Neural cell (in vitro differentiated cells): ENCODE measurements around the gene TSPAN1. TPM values are rescaled to one million over a fixed set of nuclear protein-coding genes. Genes with fewer than 3 reads are reported as not detected.

Experiments used
- H2AFZ ChIP-seq: fragments of 200-600, 300-800 bp; sonication (generic), shearing (Covaris generic); 2 replicates; pipeline ENCODE4 v1.6.0; 2014; ENCODE audit warnings: low read depth, mild to moderate bottlenecking, antibody characterized with exemption, low read length, moderate library complexity
- H3F3A ChIP-seq: fragments of 200-600 bp; shearing (Covaris generic); 2 replicates; pipeline ENCODE4 v1.6.1; 2016; ENCODE audit warnings: mild to moderate bottlenecking, moderate library complexity, mixed read lengths, antibody characterized with exemption, low read length; ENCODE audit not compliant: insufficient read depth, poor library complexity, severe bottlenecking
- H3K27ac ChIP-seq: fragments of 200-600, 300-800 bp; sonication (generic), shearing (Covaris generic); 2 replicates; pipeline ENCODE4 v1.5.1; 2014; ENCODE audit warnings: mild to moderate bottlenecking, low read length, moderate library complexity
- H3K27me3 ChIP-seq: fragments of 300-800, 200-600 bp; sonication (generic), shearing (Covaris generic); 2 replicates; pipeline ENCODE4 v1.6.0; 2014; ENCODE audit warnings: mild to moderate bottlenecking, low read depth, low read length, moderate library complexity; ENCODE audit not compliant: insufficient read depth
- H3K36me3 ChIP-seq: fragments of 300-800, 200-600 bp; sonication (generic), shearing (Covaris generic); 2 replicates; pipeline ENCODE4 v1.5.1; 2014; ENCODE audit warnings: mild to moderate bottlenecking, antibody characterized with exemption, low read length, moderate library complexity; ENCODE audit not compliant: insufficient read depth
- H3K4me2 ChIP-seq: fragments of 300-800, 200-600 bp; sonication (generic), shearing (Covaris generic); 2 replicates; pipeline ENCODE4 v1.6.0; 2014; ENCODE audit warnings: mild to moderate bottlenecking, low read length
- H3K4me3 ChIP-seq: fragments of 300-800, 200-600 bp; sonication (generic), shearing (Covaris generic); 2 replicates; pipeline ENCODE4 v1.5.1; 2014; ENCODE audit warnings: mild to moderate bottlenecking, low read length, moderate library complexity
- H3K79me2 ChIP-seq: fragments of 200-600 bp; shearing (Covaris generic); replicated peaks from 2 replicates; pipeline ENCODE4 v1.6.0; 2014; ENCODE audit warnings: mild to moderate bottlenecking, low read length, moderate library complexity; ENCODE audit not compliant: insufficient read depth
- H3K9ac ChIP-seq: fragments of 300-800, 200-600 bp; sonication (generic), shearing (Covaris generic); 2 replicates; pipeline ENCODE4 v1.6.1; 2016; ENCODE audit warnings: mild to moderate bottlenecking, low read length, mixed read lengths
- H3K9me2 ChIP-seq: fragments of 200-600 bp; shearing (Covaris generic); 2 replicates; pipeline ENCODE4 v1.6.1; 2016; ENCODE audit warnings: mild to moderate bottlenecking, low read length, mixed read lengths; ENCODE audit not compliant: insufficient read depth
- H3K9me3 ChIP-seq: fragments of 200-600, 300-800 bp; sonication (generic), shearing (Covaris generic); 2 replicates; pipeline ENCODE4 v1.6.1; 2016; ENCODE audit warnings: mild to moderate bottlenecking, mixed run types, low read length, moderate library complexity, mixed read lengths
- H4K20me1 ChIP-seq: fragments of 200-600 bp; shearing (Covaris generic); 2 replicates; pipeline ENCODE4 v1.6.1; 2016; ENCODE audit warnings: mild to moderate bottlenecking, mixed run types; ENCODE audit not compliant: insufficient read depth
- CTCF ChIP-seq: fragments of 450-650 bp; IDR thresholded peaks from 2 replicates; pipeline ENCODE4 v1.5.1; 2014; ENCODE audit warnings: antibody characterized with exemption, mild to moderate bottlenecking, moderate library complexity; ENCODE audit not compliant: poor library complexity, severe bottlenecking
- EP300 ChIP-seq: fragments of 450-650 bp; conservative IDR thresholded peaks from 2 replicates; pipeline ENCODE4 v1.6.1; 2014; ENCODE audit warnings: antibody characterized with exemption, mild to moderate bottlenecking, moderate library complexity; ENCODE audit not compliant: poor library complexity, severe bottlenecking
- EZH2 ChIP-seq: fragments of 200-600, 300-800 bp; shearing (Covaris generic), sonication (generic); IDR thresholded peaks from 2 replicates; pipeline ENCODE4 v1.6.1; 2014; ENCODE audit warnings: antibody characterized with exemption, low read length, borderline replicate concordance, mild to moderate bottlenecking; ENCODE audit not compliant: insufficient read depth, poor library complexity, severe bottlenecking
- MXI1 ChIP-seq: fragments of 450-650 bp; conservative IDR thresholded peaks from 2 replicates; pipeline ENCODE4 v1.6.1; 2014; ENCODE audit warnings: antibody characterized with exemption, mild to moderate bottlenecking; ENCODE audit not compliant: poor library complexity, severe bottlenecking
- POLR2AphosphoS5 ChIP-seq: IDR thresholded peaks from 2 replicates; pipeline ENCODE4 v1.6.1; 2012
- RAD21 ChIP-seq: fragments of 450-650 bp; conservative IDR thresholded peaks from 2 replicates; pipeline ENCODE4 v1.6.1; 2014; ENCODE audit warnings: antibody characterized with exemption, mild to moderate bottlenecking, moderate library complexity
- SMC3 ChIP-seq: fragments of 450-650 bp; conservative IDR thresholded peaks from 2 replicates; pipeline ENCODE4 v1.6.1; 2014; ENCODE audit warnings: antibody characterized with exemption, mild to moderate bottlenecking, moderate library complexity; ENCODE audit not compliant: poor library complexity
- TAF1 ChIP-seq: IDR thresholded peaks from 2 replicates; pipeline ENCODE4 v1.6.1; 2012; ENCODE audit warnings: low read depth
- polyA plus RNA-seq: library from polyadenylated mRNA; depleted of rRNA; stranded (reverse); fragments of >200 nt; gene quantifications from 2 replicates; pipeline ENCODE4 v1.2.3, GENCODE V29; 2014
- TF ChIP-seq, protein P1 (sequence below): IDR thresholded peaks from 2 replicates; pipeline ENCODE4 v1.6.1; 2012; ENCODE audit warnings: borderline replicate concordance

Gene TSPAN1
- polyA plus RNA-seq, 1 donor from 2014 or later = 0.62 TPM

- H3K9ac ChIP-seq = no peak overlapping the region
- no peak overlapping the region for H3K4me2 ChIP-seq
- no peaks in the 10 kb centered on the region for H3K79me2 ChIP-seq
- TF ChIP-seq SMC3 = no peak
- TF ChIP-seq, protein P1, sequence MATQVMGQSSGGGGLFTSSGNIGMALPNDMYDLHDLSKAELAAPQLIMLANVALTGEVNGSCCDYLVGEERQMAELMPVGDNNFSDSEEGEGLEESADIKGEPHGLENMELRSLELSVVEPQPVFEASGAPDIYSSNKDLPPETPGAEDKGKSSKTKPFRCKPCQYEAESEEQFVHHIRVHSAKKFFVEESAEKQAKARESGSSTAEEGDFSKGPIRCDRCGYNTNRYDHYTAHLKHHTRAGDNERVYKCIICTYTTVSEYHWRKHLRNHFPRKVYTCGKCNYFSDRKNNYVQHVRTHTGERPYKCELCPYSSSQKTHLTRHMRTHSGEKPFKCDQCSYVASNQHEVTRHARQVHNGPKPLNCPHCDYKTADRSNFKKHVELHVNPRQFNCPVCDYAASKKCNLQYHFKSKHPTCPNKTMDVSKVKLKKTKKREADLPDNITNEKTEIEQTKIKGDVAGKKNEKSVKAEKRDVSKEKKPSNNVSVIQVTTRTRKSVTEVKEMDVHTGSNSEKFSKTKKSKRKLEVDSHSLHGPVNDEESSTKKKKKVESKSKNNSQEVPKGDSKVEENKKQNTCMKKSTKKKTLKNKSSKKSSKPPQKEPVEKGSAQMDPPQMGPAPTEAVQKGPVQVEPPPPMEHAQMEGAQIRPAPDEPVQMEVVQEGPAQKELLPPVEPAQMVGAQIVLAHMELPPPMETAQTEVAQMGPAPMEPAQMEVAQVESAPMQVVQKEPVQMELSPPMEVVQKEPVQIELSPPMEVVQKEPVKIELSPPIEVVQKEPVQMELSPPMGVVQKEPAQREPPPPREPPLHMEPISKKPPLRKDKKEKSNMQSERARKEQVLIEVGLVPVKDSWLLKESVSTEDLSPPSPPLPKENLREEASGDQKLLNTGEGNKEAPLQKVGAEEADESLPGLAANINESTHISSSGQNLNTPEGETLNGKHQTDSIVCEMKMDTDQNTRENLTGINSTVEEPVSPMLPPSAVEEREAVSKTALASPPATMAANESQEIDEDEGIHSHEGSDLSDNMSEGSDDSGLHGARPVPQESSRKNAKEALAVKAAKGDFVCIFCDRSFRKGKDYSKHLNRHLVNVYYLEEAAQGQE = no peak
- TF ChIP-seq POLR2AphosphoS5 = no peak
- no peak for TF ChIP-seq EZH2
- no peaks in the 10 kb centered on the region for H3K36me3 ChIP-seq
- no peaks in the 10 kb centered on the region for H3K9me2 ChIP-seq
- H3K4me3 ChIP-seq = peak overlapping the region; percentile 84
- no peaks in the 10 kb centered on the region for H4K20me1 ChIP-seq
- no peak overlapping the region for H2AFZ ChIP-seq
- H3K9me3 ChIP-seq = no peaks in the 10 kb centered on the region
- H3K27me3 ChIP-seq = peaks cover 11% of the 10 kb centered on the region
- no peak overlapping the region for H3K27ac ChIP-seq
- no peaks in the 10 kb centered on the region for H3F3A ChIP-seq
Observed at GRCh38 chr1:46199233-46199749, 24.4 kb downstream of the TSPAN1 start.

DNA sequence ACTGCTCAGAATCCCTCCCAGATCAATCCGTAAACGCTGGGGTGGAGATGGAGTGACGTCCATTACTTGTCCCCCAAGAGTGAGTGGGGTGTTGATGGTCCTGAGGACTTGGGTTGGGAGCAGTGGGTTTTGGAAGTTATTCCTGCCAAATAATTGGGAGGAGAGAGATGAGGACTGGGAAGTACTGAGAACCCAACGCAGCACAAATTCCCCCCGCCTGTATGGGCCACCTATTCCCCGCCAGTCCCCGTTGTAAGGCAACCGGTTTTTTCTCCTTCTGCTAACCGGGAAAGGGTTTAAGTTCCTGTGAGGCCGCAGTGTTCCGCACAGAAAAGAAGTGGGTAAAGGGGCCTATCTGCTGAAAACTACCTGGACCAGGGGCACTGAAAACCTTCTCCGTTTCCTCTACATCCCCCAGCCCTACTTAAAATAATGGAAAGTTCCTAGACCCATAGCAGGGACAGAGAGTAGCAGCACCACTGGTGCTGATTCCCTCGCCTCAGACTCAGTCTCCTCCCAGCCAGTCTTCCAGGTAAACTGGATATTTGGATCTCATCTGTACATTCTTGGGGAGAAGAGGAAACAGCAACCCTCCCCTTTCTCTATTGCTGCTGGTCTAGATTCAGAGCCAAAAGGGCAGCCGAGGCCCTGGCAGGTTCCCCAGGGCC is 29.0 kb downstream of the TSPAN1 start:
- H3K27me3 ChIP-seq = peaks cover 11% of the 10 kb centered on the region
- peak overlapping the region; percentile 51 for H3K4me2 ChIP-seq
- TF ChIP-seq MXI1 (no peak), SMC3 (no peak), TAF1 (no peak), POLR2AphosphoS5 (no peak), EP300 (no peak), CTCF (no peak), EZH2 (no peak), RAD21 (no peak)
- TF ChIP-seq, protein P1 = no peak
- no peaks in the 10 kb centered on the region for H4K20me1 ChIP-seq
- peak overlapping the region; percentile 72 for H3K4me3 ChIP-seq
- H3K9ac ChIP-seq = peak overlapping the region; percentile 62
- H3K79me2 ChIP-seq = no peaks in the 10 kb centered on the region
- no peaks in the 10 kb centered on the region for H3K9me2 ChIP-seq
- no peak overlapping the region for H2AFZ ChIP-seq
- H3F3A ChIP-seq = no peaks in the 10 kb centered on the region
- no peaks in the 10 kb centered on the region for H3K9me3 ChIP-seq
- H3K27ac ChIP-seq = no peak overlapping the region
- H3K36me3 ChIP-seq = no peaks in the 10 kb centered on the region
